ENCODE measurements around the gene PPFIBP2.

PPFIBP2 gene

DNA sequence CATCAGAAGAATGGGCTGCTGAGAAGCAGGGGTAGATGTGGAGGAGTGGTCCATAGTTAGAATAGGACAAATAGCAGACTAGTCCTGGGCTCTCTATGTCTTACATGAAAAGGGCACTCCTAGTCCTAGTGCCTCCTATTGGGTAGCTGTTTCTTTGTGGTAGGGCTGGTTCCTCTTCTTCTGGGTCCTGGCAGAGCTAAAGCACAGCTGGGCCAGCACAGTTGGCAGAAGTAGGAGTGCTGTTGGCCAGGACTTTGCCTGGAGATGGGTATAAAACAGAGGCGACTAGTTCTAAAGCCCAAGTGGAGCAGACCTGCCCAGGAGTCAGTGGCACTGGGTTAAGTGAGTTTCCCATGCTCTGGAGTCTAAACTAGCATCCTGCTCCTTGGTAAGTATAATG lies 55.2 kb downstream of the PPFIBP2 start:
- ChIA-PET POLR2A (no interaction called here), CTCF (interaction anchor here (0.7 to 4.6 kb wide), 4 partner anchors 9 to 123 kb away, joined by 3 to 67 read pairs (median 6); no protein-coding TSS in a partner anchor)
- DNase-seq (ENCODE audit: extremely low spot score) = no peak

DNA sequence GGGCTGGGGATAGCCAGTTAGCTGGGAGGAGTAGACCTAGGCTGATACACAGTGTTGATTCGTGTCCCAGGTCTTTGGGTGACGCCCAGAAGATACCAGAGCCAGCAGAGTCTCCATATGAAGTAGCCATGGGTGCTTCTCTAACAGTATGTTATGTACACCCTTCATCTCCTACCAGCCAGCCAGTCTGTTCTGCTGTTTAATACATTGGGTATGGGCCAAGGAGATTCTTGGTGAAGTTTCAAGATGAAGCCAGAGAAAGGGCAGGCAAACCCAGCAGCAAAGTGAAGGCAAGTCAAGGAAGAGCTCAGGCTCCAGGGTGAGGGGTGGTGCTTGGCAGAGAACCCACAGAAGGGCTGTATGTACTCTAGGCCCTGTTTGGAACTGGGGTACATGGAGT lies 56.4 kb downstream of the PPFIBP2 start:
- POLR2A ChIA-PET = no interaction called here

More for the DNA sequence above, 55.2 kb downstream of the PPFIBP2 start:
- TF ChIP-seq, protein P1, sequence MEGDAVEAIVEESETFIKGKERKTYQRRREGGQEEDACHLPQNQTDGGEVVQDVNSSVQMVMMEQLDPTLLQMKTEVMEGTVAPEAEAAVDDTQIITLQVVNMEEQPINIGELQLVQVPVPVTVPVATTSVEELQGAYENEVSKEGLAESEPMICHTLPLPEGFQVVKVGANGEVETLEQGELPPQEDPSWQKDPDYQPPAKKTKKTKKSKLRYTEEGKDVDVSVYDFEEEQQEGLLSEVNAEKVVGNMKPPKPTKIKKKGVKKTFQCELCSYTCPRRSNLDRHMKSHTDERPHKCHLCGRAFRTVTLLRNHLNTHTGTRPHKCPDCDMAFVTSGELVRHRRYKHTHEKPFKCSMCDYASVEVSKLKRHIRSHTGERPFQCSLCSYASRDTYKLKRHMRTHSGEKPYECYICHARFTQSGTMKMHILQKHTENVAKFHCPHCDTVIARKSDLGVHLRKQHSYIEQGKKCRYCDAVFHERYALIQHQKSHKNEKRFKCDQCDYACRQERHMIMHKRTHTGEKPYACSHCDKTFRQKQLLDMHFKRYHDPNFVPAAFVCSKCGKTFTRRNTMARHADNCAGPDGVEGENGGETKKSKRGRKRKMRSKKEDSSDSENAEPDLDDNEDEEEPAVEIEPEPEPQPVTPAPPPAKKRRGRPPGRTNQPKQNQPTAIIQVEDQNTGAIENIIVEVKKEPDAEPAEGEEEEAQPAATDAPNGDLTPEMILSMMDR (IDR thresholded peaks at IDR 0.05; ENCODE audit: control extremely low read depth, extremely low read depth, low read depth, missing control alignments) = no peak

GRCh38 chr11:7570938-7571521 lies 57.2 kb downstream of the PPFIBP2 start:
- DNase-seq (ENCODE audit: extremely low spot score) = no peak
- POLR2A ChIA-PET = no interaction called here
- TF ChIP-seq, protein P1 (IDR thresholded peaks at IDR 0.05; ENCODE audit: control extremely low read depth, extremely low read depth, low read depth, missing control alignments) = no peak
- CTCF ChIA-PET = interaction anchor here (0.6 to 4.6 kb wide), 31 partner anchors 8 to 129 kb away, joined by 3 to 67 read pairs (median 6); partner anchors contain the start of gene PPFIBP2

More for the DNA sequence above, 56.4 kb downstream of the PPFIBP2 start:
- CTCF ChIA-PET = interaction anchor here (1.1 to 4.6 kb wide), 14 partner anchors 10 to 128 kb away, joined by 5 to 67 read pairs (median 8); no protein-coding TSS in a partner anchor
- DNase-seq (ENCODE audit: extremely low spot score) = no peak
- TF ChIP-seq, protein P1 (IDR thresholded peaks at IDR 0.05; ENCODE audit: control extremely low read depth, extremely low read depth, low read depth, missing control alignments) = no peak

- DNase-seq (ENCODE audit: extremely low spot score) = peak; percentile 42
- ChIA-PET CTCF (interaction anchor here (0.6 to 4.6 kb wide), 31 partner anchors 9 to 130 kb away, joined by 3 to 67 read pairs (median 6); partner anchors contain the start of gene PPFIBP2), POLR2A (no interaction called here)
- TF ChIP-seq, protein P1 (IDR thresholded peaks at IDR 0.05; ENCODE audit: control extremely low read depth, extremely low read depth, low read depth, missing control alignments) = peak; percentile 63
Observed at GRCh38 chr11:7571640-7572000, 57.8 kb downstream of the PPFIBP2 start.

DNA sequence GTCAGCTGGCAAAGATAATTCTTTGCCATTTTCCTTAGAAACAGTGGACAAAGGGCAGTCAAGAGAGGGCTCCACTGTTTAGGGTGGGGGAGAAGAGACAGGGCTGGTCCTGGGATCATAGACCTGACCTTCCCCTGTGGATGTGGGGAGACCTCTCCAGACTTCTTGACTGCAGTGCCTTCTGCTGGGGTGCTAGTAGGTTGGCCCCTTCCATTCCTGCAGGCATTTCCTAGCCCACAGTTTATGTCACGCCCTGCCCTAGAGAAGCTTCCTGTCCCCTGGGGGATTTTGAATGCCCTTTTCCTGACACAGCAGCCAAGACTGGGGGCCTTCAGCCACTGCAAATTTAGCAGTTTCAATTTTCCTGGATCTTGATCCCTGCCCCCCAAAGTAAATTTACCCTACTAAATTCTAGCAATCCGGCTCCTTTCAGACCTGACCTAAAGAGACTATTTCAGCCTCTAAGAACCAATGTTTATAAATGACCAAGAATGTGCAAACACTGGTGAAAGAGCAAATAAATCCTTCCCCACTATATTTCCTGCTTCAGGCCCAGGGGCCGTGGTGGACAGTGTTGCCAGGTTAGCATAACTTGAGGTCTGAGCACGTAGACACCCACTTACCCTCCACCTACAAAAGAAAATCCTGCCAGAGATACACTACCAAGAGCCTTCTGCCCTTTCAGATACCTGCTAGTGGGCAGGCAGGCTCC lies 58.4 kb downstream of the PPFIBP2 start:
- TF ChIP-seq, protein P1 (IDR thresholded peaks at IDR 0.05; ENCODE audit: control extremely low read depth, extremely low read depth, low read depth, missing control alignments) = no peak
- ChIA-PET CTCF (interaction anchor here (0.7 to 4.6 kb wide), 28 partner anchors 12 to 126 kb away, joined by 3 to 67 read pairs (median 6); partner anchors contain the start of gene PPFIBP2), POLR2A (no interaction called here)
- DNase-seq (ENCODE audit: extremely low spot score) = no peak

DNA sequence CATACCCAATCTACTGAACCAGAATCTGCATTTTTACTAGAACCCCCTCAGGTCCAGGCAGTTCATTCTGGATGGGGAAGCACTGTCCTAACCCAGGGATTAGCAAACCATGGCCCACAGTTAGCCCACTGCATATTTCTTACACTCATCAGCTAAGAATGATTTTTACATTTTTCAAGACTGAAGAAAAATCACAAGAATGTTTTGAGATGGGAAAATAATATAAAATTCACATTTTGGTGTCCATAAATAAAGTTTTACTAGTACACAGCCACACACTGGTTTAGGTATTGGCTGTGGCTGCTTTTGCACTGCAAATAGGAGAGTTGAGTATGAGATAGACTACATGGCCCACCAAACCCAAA lies 59.4 kb downstream of the PPFIBP2 start:
- ChIA-PET POLR2A (no interaction called here), CTCF (interaction anchor here (1.5 to 1.9 kb wide), 2 partner anchors 13 to 122 kb away, joined by 7 to 8 read pairs; no protein-coding TSS in a partner anchor)
- TF ChIP-seq, protein P1 (IDR thresholded peaks at IDR 0.05; ENCODE audit: control extremely low read depth, extremely low read depth, low read depth, missing control alignments) = no peak
- no peak for DNase-seq (ENCODE audit: extremely low spot score)
